Spleen (tissue), 7 donors: ENCODE measurements around the gene ODAD2.

Experiments
- POLR2AphosphoS5 ChIP-seq, 3 donors: sonication (generic); formaldehyde crosslinking; IDR thresholded peaks; one replicate each; pipeline ENCODE4 v1.5.1; 2017; ENCODE audit warnings: antibody characterized with exemption in 3 of 3
- TF ChIP-seq, protein P1 (sequence below), 11 experiments: fragments of 200-600 bp in 7 of 11; fragments of 450-650 bp in 4 of 11; sonication (generic) in 4 of 11; IDR thresholded peaks in 8 of 11; conservative IDR thresholded peaks in 3 of 11; 1 replicate in 7 of 11; 2 replicates in 4 of 11; pipeline versions ENCODE4 v1.4.0 to v1.8.0; 2016 to 2021; ENCODE audit warnings: antibody characterized with exemption in 11 of 11, inconsistent platforms in 4 of 11, mild to moderate bottlenecking in 1 of 11
- donor health status: DM: no; HTN: no; CAD: no; lungs with moderate emphysema.
- donor health status: DM: no; HTN: no; CAD: no.
- donor health status: DM: no; HTN: no; CAD: no.

DNA sequence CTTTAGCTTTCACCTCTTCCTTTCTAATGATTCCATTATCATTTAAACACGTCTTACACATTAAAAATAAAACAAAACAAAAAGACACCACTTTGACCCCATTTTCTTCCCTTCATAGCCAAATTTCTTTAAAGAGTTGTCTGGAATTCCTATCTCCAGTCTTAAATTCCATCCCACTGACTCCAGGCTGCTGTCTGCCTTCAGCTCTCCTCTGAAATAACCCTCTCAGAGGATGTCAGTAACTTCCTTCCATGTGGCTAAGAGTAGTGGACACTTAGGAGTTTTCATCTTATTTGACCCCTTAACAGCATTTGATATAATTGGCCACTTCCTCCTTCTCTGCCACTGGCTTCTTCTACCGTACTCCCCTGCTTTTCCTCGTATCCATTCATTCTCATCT, 183.6 kb downstream of the ODAD2 start:
- TF ChIP-seq, protein P1, sequence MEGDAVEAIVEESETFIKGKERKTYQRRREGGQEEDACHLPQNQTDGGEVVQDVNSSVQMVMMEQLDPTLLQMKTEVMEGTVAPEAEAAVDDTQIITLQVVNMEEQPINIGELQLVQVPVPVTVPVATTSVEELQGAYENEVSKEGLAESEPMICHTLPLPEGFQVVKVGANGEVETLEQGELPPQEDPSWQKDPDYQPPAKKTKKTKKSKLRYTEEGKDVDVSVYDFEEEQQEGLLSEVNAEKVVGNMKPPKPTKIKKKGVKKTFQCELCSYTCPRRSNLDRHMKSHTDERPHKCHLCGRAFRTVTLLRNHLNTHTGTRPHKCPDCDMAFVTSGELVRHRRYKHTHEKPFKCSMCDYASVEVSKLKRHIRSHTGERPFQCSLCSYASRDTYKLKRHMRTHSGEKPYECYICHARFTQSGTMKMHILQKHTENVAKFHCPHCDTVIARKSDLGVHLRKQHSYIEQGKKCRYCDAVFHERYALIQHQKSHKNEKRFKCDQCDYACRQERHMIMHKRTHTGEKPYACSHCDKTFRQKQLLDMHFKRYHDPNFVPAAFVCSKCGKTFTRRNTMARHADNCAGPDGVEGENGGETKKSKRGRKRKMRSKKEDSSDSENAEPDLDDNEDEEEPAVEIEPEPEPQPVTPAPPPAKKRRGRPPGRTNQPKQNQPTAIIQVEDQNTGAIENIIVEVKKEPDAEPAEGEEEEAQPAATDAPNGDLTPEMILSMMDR (IDR thresholded peaks at IDR 0.05 in 8 of 11, conservative IDR thresholded peaks at IDR 0.05 in 3 of 11), result no peak
- no peak for TF ChIP-seq POLR2AphosphoS5 (IDR thresholded peaks at IDR 0.05)
